Measurements from ENCODE around the gene MT3.
A peak's percentile ranks its signal among the peaks of the same experiment; 100 is the strongest.
"Not testable (repeated sequence)": the region's sequence is repeated elsewhere in the genome, so short reads cannot be mapped to it uniquely, and the experiment has no call there.

The MT3 gene

GRCh38 chr16:56610609-56611111 lies 21.3 kb downstream of the MT3 start:
- DNase-seq = no peak

DNA sequence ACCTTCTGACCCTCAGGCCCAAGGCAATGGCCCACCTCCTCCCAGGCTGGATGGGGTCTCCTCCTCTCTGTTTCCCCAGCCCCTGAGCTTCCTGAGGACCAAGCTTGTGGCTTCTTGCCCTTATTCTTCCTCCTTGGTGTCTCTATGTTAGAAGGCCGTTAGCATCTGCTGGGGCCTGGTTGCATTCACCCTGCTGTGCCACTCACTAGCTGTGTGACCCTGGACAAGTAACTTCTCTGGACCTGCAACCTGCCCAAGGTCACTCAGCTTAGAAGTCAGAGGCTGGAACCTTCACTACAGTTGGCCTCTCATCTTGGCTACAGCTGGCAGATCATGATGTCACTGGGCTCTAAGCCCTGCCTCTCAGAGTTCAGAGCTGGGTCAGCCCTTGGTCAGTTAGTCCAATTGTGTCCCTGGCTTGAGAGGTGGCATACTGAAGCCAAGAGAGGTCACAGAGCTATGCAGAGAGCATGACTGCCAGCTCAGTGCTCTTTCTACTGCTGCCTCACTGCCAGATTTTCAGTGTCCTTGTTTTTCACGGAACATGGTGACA lies 22.0 kb downstream of the MT3 start:
- no peak for DNase-seq

DNA sequence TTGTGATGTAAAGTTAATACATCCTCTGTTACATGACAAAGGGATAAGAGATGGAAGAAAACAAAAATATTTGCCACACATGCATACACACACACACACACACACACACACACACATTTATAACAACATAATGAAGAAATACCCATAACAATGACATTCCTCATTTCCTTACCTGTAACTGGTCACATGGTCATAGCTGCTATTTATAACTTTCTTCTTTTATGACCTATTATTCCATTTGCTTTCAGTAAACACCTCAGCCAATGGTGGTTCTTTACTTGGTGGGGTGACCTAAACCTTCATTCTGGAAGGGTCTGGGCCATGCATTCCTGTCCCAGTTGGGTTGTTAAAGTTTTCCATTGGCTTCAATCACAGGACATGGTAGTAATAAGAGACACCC lies 24.4 kb downstream of the MT3 start:
- DNase-seq = no peak

GRCh38 chr16:56614549-56614991 lies 25.2 kb downstream of the MT3 start:
- no peak for DNase-seq

DNA sequence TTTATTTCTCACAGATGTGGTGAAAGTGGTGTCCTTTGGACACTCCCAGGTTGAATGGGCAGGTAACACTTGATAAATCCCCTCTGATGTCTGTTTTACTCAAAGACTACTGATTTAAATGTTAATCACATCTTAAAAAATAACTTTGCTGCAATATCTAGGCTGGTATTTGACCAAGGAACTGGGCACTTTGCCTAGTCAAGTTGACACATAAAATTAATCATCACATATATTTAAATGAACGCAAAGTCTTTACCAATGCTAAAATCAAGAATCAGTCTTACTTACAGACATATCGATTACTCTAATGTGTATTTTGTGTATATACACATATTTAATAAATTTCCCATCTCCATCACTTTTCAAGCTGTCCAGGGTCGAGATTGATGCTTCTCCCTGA lies 26.0 kb downstream of the MT3 start:
- DNase-seq = no peak

GRCh38 chr16:56616608-56617211 lies 27.4 kb downstream of the MT3 start:
- no peak for DNase-seq

DNA sequence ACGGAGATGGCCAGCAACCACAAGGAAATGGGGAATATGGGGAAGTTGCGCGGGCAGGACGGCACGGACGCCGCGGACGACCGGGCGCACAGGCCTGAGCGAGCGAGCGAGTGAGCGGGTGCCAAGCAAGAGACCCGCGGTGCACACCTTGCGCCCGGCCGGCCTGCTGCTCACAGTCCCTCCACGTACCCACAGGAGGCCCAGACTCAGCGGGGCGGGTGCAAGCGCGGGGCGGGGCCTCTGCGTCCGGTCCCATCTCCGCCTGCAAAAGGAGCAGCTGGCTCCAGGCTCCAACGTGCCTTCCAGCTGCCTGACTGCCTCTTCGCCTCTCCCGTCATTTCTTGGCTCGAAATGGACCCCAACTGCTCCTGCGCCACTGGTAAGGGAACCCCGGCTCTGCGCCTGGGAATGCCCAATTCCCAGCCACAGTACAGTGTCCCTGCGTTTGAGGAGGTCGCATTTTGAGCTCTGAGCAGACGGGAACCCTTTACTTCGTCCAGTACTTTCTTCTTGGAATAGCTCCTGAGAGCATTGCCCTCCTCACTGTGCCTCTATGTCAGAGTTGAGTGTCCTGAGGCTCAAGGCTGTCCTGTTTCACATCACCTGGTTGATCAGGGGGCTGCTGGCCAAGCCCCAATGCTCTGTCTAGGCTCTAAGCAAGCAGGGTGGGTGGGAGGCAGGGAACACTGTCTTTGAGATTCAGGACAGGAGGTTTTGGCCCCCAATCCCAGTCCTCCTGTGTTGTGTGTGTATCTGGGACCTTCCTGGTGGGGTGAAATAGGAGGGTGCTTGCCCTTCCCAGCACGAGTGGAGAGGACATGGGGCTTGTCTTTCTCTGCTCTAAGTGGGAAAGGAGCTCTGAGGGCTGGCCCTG lies 28.1 kb downstream of the MT3 start:
- peak; percentile 47 for DNase-seq

DNA sequence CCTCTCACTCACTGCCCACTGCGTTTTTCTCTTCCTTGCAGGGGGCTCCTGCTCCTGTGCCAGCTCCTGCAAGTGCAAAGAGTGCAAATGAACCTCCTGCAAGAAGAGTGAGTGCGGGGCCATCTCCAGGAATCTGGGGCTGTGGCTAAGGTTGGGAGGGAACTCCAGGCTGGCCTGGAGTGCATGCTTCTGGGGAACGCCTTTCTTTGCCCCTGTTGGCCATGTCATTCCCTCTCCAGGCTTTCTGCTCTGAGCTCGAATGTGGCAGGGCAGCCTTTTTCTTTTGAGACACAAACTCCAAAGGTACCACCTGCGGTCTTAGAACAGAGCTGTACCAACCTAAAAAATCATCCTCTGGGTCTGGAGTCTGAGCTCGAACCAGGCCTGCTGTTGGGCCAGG lies 28.8 kb downstream of the MT3 start:
- no peak for DNase-seq

DNA sequence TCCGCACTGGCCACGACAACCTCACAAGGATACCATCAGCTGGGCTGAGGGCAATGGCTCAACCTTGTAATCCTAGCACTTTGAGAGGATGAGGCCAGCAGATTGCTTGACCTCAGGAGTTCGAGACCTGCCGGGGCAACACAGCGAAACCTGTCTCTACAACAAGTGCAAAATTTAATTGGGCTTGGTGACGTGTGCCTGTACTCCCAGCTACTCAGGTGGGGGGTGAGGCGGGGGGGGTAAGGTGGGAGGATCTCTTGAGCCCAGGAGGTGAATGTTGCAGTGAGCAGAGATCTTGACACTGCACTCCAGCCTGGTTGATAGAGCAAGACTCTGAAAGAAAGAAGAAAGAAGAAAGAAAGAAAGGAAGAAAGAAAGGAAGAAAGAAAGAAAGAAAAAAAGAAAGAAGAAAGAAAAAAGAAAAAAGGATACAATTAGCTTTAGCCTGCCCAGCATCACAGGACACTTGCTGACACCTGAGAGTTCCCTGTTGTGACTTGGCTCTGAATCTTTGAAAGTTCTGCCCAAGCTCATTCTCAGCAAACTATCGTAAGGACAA lies 31.1 kb downstream of the MT3 start:
- DNase-seq = no peak

- not testable (repeated sequence) for DNase-seq
Measured at GRCh38 chr16:56621665-56622445, 32.5 kb downstream of the MT3 start.

GRCh38 chr16:56623184-56623583 lies 33.9 kb downstream of the MT3 start:
- DNase-seq = not testable (repeated sequence)

GRCh38 chr16:56623637-56624036 lies 34.3 kb downstream of the MT3 start:
- DNase-seq = no peak

GRCh38 chr16:56625140-56625942 lies 36.0 kb downstream of the MT3 start, which contains the start of gene MT1E:
MT1E (plus strand) TSS chr16:56625781; CDS start chr16:56625852, 71 bp downstream.
- peak; percentile 75 for DNase-seq

DNA sequence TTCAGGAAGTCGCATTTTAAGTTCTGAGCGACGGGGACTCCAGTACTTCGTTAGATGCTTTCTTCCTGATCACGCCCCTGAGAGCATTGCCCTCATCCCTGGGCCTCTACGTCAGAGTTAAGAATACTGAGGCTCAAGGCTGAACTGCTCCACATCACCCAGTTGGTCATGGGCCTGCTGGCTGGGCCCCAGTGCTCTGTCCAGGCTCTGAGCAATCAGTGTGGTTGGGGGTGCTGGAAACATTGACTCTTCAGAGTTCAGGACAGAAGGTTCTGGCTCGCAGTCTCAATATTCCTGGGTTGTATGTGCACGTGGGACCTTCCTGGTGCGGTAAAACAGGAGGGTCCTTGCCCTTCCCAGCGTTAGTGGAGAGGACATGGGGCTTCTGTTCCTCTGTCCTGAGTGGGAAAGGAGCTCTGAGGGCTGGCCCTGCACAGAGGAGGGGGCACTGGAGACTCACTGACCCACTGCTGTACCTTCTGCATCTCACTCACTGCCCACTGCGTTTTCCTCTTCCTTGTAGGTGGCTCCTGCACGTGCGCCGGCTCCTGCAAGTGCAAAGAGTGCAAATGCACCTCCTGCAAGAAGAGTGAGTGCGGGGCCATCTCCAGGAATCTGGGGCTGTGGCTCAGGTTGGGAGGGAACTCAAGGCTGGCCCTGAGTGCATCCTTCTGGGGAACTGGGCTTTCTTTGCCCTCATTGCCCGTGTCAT lies 36.8 kb downstream of the MT3 start:
- DNase-seq = no peak

GRCh38 chr16:56626685-56627084 lies 37.4 kb downstream of the MT3 start:
- DNase-seq = no peak

DNA sequence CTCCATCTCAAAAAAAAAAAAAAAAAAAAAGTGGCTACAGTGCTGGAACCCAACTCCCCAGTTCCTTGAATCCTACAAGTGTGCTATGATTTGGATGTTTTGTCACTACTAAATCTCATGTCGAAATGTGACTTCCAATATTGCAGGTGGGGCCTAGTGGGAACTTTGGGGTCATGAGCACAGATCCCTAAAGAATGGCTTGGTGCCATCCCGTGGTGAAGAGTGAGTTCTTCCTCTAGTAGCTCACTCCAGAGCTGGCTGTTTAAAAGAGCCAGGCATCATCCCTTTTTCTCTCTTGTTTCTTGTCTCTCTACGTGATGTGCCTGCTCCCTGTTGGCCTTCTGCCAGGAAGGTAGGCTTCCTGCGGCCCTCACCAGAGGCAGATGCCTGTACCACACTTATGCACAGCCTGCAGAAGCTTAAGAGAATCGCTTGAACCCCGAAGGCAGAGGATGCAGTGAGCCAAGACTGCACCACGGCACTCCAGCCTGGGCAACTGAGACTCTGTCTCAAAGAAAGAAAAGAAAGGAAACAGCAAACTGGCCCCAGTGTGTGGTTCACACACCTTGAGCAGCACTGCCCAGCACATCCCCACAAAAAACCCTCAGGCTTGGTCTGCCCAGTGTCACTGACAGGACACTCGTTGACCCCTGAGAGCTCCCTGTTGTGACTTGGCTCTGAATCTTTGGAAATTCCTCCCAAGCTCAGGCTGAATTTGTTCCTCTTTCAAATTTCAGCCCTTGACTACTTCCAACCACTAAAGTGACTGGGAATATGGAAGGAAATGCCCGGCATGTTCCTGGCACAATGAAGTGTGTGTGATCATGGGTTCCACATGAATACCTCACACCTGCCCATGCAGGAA lies 39.4 kb downstream of the MT3 start:
- DNase-seq = no peak

DNA sequence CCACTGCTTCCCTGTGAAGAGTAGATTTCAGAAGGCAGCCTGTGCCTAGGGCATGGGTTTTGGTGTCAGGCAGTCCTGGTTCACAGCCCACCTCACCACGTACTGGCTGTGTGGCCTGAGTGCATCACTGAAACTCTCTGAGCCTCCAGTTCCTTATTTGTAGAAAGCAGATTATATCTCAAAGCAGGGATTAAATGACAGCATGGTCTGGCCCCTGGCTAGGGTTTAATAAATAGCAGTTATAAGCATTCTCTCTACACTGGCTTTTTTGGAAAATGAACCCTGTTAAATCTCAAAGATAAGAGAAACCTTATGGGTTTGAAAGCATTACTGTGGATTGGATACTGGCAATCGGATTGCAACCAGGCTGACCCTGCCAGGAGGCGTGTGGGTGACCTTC lies 40.2 kb downstream of the MT3 start:
- DNase-seq = no peak

GRCh38 chr16:56630134-56630533 lies 40.8 kb downstream of the MT3 start:
- no peak for DNase-seq

DNA sequence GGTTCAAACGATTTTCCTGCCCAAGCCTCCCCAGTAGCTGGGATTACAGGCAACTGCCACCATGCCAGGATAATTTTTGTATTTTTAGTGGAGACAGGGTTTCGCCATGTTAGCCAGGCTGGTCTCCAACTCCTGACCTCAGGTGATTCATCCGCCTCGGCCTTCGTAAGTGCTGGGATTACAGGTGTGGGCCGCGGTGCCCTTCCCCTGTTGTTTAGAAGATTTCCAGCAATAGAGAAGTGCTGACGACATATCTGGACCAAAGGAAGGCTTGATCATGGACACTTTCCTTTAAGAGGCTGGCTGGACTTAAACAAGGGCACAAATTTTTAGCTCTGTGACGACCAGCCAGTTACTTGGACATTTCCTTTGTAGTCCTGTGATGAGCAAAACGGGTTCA lies 41.9 kb downstream of the MT3 start:
- DNase-seq = no peak

GRCh38 chr16:56631832-56632155 lies 42.5 kb downstream of the MT3 start:
- DNase-seq = no peak
